ENCODE data around the gene HSF4. TPM values are rescaled to one million over a fixed set of nuclear protein-coding genes. Genes with fewer than 3 reads are reported as not detected.

The HSF4 gene
- total RNA-seq, 1 experiment from 2014 or later, result 38.6 TPM

GRCh38 chr16:67166598-67167168 is 2.1 kb downstream of the HSF4 start:
- in situ Hi-C loops (cut with HindIII; ENCODE audit: low pct_unique_long_range_greater_than_20kb, low sequenced_read_pairs), result no loop called here
- Histone ChIP-seq H3K4me3 (ENCODE audit: low read depth in 2 of 2, low read length in 2 of 2) (no peak overlapping the region), H3K27ac (ENCODE audit: low read length) (no peak overlapping the region), H3K9me3 (ENCODE audit: control insufficient read depth, insufficient read depth, low read depth, low read length) (no peaks in the 10 kb centered on the region), H3K4me1 (ENCODE audit: control insufficient read depth, insufficient read depth, low read length) (peaks cover 14% of the 10 kb centered on the region), H3K27me3 (ENCODE audit: control insufficient read depth, insufficient read depth, low read length) (no peaks in the 10 kb centered on the region), H3K36me3 (ENCODE audit: control insufficient read depth, insufficient read depth, low read length) (no peaks in the 10 kb centered on the region; the same call in 1 of the 2 replicates)
- ChIA-PET CTCF (no interaction called here), POLR2A (no interaction called here)
- DNase-seq (ENCODE audit: low read depth, low spot score), result no peak
- TF ChIP-seq TCF7L2 (IDR thresholded peaks at IDR 0.05; ENCODE audit: low read depth, low read length), result no peak
- no peak for TF ChIP-seq POLR2AphosphoS5 (IDR thresholded peaks at IDR 0.05; ENCODE audit: low read depth, low read length)
- TF ChIP-seq CTCF (IDR thresholded peaks at IDR 0.05), result no peak
- no peak for TF ChIP-seq SIN3A (IDR thresholded peaks at IDR 0.05; ENCODE audit: borderline replicate concordance, insufficient read depth, low read depth, low read length)
- TF ChIP-seq REST (IDR thresholded peaks at IDR 0.05; ENCODE audit: insufficient read depth in 1 of 2, low read depth in 2 of 2, low read length in 1 of 2), result no peak
- no peak for ATAC-seq
- no TSS peak for BruUV-seq (replicated peaks)
- intact Hi-C loops (cut with micrococcal nuclease; ENCODE audit: unreplicated experiment), result no loop called here

- POLR2A ChIA-PET, result no interaction called here
Observed at GRCh38 chr16:67167588-67167987, 3.0 kb downstream of the HSF4 start.

More at GRCh38 chr16:67167588-67167987, 3.0 kb downstream of the HSF4 start:
- Histone ChIP-seq H3K4me1 (ENCODE audit: control insufficient read depth, insufficient read depth, low read length) (peaks cover 14% of the 10 kb centered on the region), H3K36me3 (ENCODE audit: control insufficient read depth, insufficient read depth, low read length) (no peaks in the 10 kb centered on the region; the same call in 1 of the 2 replicates), H3K27ac (ENCODE audit: low read length) (no peak overlapping the region), H3K27me3 (ENCODE audit: control insufficient read depth, insufficient read depth, low read length) (no peaks in the 10 kb centered on the region), H3K9me3 (ENCODE audit: control insufficient read depth, insufficient read depth, low read depth, low read length) (no peaks in the 10 kb centered on the region), H3K4me3 (ENCODE audit: low read depth in 2 of 2, low read length in 2 of 2) (no peak overlapping the region)
- ATAC-seq (no peak), DNase-seq (ENCODE audit: low read depth, low spot score) (no peak)
- intact Hi-C loops (cut with micrococcal nuclease; ENCODE audit: unreplicated experiment), result no loop called here
- in situ Hi-C loops (cut with HindIII; ENCODE audit: low pct_unique_long_range_greater_than_20kb, low sequenced_read_pairs), result no loop called here
- TF ChIP-seq REST (IDR thresholded peaks at IDR 0.05; ENCODE audit: insufficient read depth in 1 of 2, low read depth in 2 of 2, low read length in 1 of 2), result no peak
- TF ChIP-seq TCF7L2 (IDR thresholded peaks at IDR 0.05; ENCODE audit: low read depth, low read length), result no peak
- no peak for TF ChIP-seq SIN3A (IDR thresholded peaks at IDR 0.05; ENCODE audit: borderline replicate concordance, insufficient read depth, low read depth, low read length)
- no peak for TF ChIP-seq POLR2AphosphoS5 (IDR thresholded peaks at IDR 0.05; ENCODE audit: low read depth, low read length)
- TF ChIP-seq CTCF (IDR thresholded peaks at IDR 0.05), result no peak
- BruUV-seq (replicated peaks), result no TSS peak
- CTCF ChIA-PET, result no interaction called here

Measured in Panc1 (cell line).